ENCODE data around the gene LCP2. TPM values are rescaled to one million over a fixed set of nuclear protein-coding genes. Genes with fewer than 3 reads are reported as not detected.

LCP2 gene
- total RNA-seq, 1 experiment from 2014 or later = not detected

GRCh38 chr5:170294057-170294456 is 3.5 kb downstream of the LCP2 start:
- no peak overlapping the region for H2BK5ac ChIP-seq (ENCODE audit: insufficient read length, low read length)
- no peak overlapping the region for H4K5ac ChIP-seq (ENCODE audit: insufficient read length, low read depth, low read length)
- H3K56ac ChIP-seq (ENCODE audit: insufficient read length, low read depth, low read length) = no peak overlapping the region
- H3K9me3 Mint-ChIP-seq = peaks cover 15 to 18% of the 10 kb centered on the region in 2 experiments
- no peak overlapping the region for H3K4ac ChIP-seq (ENCODE audit: low read depth, low read length)
- H3K79me2 ChIP-seq (ENCODE audit: insufficient read depth, low read length) = no peaks in the 10 kb centered on the region
- no peaks in the 10 kb centered on the region; the same call in 1 of the 2 replicates for H3K27me3 ChIP-seq (ENCODE audit: insufficient read depth, low read length)
- no peak overlapping the region for H2BK20ac ChIP-seq (ENCODE audit: low read depth, low read length, poor library complexity, severe bottlenecking)
- no CpG with 5 or more reads among the region's 3 CpGs for WGBS (ENCODE audit: extremely low coverage, insufficient read length, low lambda C conversion rate)
- no peak overlapping the region for H2BK120ac ChIP-seq (ENCODE audit: low read depth, low read length, poor library complexity, severe bottlenecking)
- no peak for DNase-seq
- no peak overlapping the region for H2AK5ac ChIP-seq (ENCODE audit: insufficient read length, low read length)
- no peaks in the 10 kb centered on the region for H3K23me2 ChIP-seq (ENCODE audit: insufficient read length, low read depth, low read length, poor library complexity, severe bottlenecking)
- no peak for TF ChIP-seq CTCF (conservative IDR thresholded peaks at IDR 0.05)
- no peak overlapping the region for H2AFZ ChIP-seq (ENCODE audit: low read length)
- H2BK15ac ChIP-seq (ENCODE audit: low read depth, low read length) = no peak overlapping the region
- H3K27ac ChIP-seq (ENCODE audit: insufficient read length, low read depth, low read length) = no peak overlapping the region
- H3K4me2 ChIP-seq (ENCODE audit: insufficient read depth, insufficient read length, low read length) = no peak overlapping the region
- H3K9me3 ChIP-seq (ENCODE audit: control insufficient read depth, low read depth, low read length) = peaks cover 12% of the 10 kb centered on the region
- no peak overlapping the region for H4K8ac ChIP-seq (replicated peaks; ENCODE audit: insufficient read length, low read depth, low read length)
- no peak overlapping the region for H3T11ph ChIP-seq (ENCODE audit: low read length)
- H3K23ac ChIP-seq (ENCODE audit: insufficient read length, low read depth, low read length) = no peak overlapping the region
- H3K27ac Mint-ChIP-seq = no peak overlapping the region
- no peak overlapping the region for H3K14ac ChIP-seq (ENCODE audit: insufficient read depth, low read length)
- H3K27me3 Mint-ChIP-seq (ENCODE audit: low read depth) = peaks cover 20% of the 10 kb centered on the region
- H3K36me3 Mint-ChIP-seq (ENCODE audit: insufficient read depth in 1 of 3, low read depth in 3 of 3) = peaks cover 6 to 12% (median 9%) of the 10 kb centered on the region in 3 experiments; a peak in 6 of 7 replicates
- no peak overlapping the region for H2BK12ac ChIP-seq (ENCODE audit: insufficient read length, low read depth, low read length)
- no peak overlapping the region for H3K18ac ChIP-seq (ENCODE audit: insufficient read length, low read depth, low read length)
- H3K4me3 Mint-ChIP-seq = no peak overlapping the region
- peaks cover 6 to 13% of the 10 kb centered on the region in 2 experiments; a peak in 3 of 4 replicates for H3K4me1 Mint-ChIP-seq
- H4K91ac ChIP-seq (ENCODE audit: insufficient read length, low read depth, low read length) = no peak overlapping the region
- no peak overlapping the region for H3K9ac ChIP-seq (ENCODE audit: extremely low read depth, insufficient read length, low read length)
- H3K4me1 ChIP-seq (ENCODE audit: insufficient read depth, low read length) = no peaks in the 10 kb centered on the region
- H4K20me1 ChIP-seq (ENCODE audit: control insufficient read depth, insufficient read depth, insufficient read length) = no peaks in the 10 kb centered on the region
- no peaks in the 10 kb centered on the region for H3K79me1 ChIP-seq (ENCODE audit: insufficient read depth, low read depth, low read length, poor library complexity, severe bottlenecking)

Measured in H9 (cell line).